Neutrophil (primary cell): ENCODE measurements around the gene RFTN1.

Experiments
- H3K27ac ChIP-seq: fragments of 200-600 bp; sonication (generic); 2 replicates; pipeline ENCODE4 v1.5.1; 2016; ENCODE audit warnings: mild to moderate bottlenecking, moderate library complexity
- H3K27me3 ChIP-seq: fragments of 200-600 bp; sonication (generic); 2 replicates; pipeline ENCODE4 v1.6.0; 2016; ENCODE audit warnings: mild to moderate bottlenecking
- H3K36me3 ChIP-seq: fragments of 200-600 bp; sonication (generic); 2 replicates; pipeline ENCODE4 v1.5.1; 2017
- H3K4me1 ChIP-seq, 2 experiments: fragments of 200-600 bp in 1 of 2; sonication (generic) in 1 of 2; 1 replicate in 1 of 2; 2 replicates in 1 of 2; pipeline versions ENCODE4 v1.5.1 to v1.6.1; 2013 to 2016; ENCODE audit warnings: low read depth in 1 of 2, low read length in 1 of 2, mild to moderate bottlenecking in 1 of 2, moderate library complexity in 1 of 2; ENCODE audit not compliant: control insufficient read depth in 1 of 2, insufficient read depth in 1 of 2
- H3K4me3 ChIP-seq, 2 experiments: fragments of 200-600 bp in 1 of 2; sonication (generic) in 1 of 2; 1 replicate in 1 of 2; 2 replicates in 1 of 2; pipeline ENCODE4 v1.5.1; 2013 to 2016; ENCODE audit warnings: low read depth in 1 of 2, low read length in 1 of 2, mild to moderate bottlenecking in 1 of 2, moderate library complexity in 1 of 2
- H3K9me3 ChIP-seq: fragments of 200-600 bp; sonication (generic); 2 replicates; pipeline ENCODE4 v1.5.1; 2016
- TF ChIP-seq, protein P1 (sequence below): fragments of 200-600 bp; sonication (generic); IDR thresholded peaks from 2 replicates; pipeline ENCODE4 v1.5.1; 2016; ENCODE audit warnings: antibody characterized with exemption

The RFTN1 gene

DNA sequence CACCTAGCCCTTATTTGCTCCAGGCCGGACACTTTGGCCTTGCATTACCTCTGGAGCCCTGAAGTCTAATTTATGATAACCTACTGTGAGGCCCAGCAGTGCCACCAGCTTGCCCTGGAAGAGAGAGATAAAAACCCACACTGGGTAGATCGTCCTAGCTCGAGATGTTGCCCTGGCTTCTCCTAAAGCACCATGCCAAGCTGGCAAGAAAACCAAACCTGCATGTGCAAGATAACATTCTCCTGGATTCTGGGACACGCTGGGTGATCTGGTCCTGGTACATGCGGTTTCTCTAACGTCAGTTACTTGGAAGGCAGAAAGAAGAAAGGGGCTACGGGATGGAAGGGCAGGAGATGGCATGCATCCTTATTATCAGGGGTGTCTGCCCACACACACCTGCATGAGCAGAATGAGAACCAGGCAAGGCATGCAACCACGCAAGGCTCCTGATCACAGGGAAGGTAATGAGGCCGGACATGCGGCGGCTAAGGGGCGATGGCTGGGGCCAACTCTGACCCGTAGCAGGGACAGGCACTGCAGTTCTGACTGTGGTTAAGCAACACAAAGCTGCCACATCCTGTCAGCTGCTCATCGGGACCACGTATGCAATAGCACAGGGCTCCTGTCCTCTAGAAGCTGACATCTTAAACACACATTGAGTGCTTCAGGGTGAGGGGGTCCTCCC is 175.5 kb downstream of the RFTN1 start:
- Histone ChIP-seq H3K36me3 (no peaks in the 10 kb centered on the region), H3K4me1 (peaks cover 17 to 23% of the 10 kb centered on the region in 2 experiments), H3K27ac (no peak overlapping the region), H3K4me3 (no peak overlapping the region), H3K27me3 (no peaks in the 10 kb centered on the region), H3K9me3 (no peaks in the 10 kb centered on the region)
- TF ChIP-seq, protein P1, sequence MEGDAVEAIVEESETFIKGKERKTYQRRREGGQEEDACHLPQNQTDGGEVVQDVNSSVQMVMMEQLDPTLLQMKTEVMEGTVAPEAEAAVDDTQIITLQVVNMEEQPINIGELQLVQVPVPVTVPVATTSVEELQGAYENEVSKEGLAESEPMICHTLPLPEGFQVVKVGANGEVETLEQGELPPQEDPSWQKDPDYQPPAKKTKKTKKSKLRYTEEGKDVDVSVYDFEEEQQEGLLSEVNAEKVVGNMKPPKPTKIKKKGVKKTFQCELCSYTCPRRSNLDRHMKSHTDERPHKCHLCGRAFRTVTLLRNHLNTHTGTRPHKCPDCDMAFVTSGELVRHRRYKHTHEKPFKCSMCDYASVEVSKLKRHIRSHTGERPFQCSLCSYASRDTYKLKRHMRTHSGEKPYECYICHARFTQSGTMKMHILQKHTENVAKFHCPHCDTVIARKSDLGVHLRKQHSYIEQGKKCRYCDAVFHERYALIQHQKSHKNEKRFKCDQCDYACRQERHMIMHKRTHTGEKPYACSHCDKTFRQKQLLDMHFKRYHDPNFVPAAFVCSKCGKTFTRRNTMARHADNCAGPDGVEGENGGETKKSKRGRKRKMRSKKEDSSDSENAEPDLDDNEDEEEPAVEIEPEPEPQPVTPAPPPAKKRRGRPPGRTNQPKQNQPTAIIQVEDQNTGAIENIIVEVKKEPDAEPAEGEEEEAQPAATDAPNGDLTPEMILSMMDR, result no peak

DNA sequence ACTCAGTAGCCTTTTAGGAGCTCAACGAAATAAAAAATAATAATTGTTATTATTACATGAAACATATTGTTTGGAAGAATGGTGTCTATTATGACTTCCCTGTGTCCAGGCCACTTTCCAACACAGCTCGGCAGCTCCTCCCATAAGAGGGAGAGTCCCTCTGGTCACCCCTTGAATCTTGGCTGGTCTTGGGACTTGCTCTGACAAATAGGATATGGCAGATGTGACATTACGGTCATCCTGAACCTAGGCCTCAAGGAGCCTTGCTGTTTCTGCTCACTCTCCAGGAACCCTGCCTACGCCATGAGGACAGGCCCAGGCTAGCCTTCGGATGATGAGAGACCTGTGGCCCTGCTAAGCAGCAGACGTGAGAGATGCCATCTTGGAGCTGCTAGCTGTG is 176.7 kb downstream of the RFTN1 start:
- peaks cover 17% of the 10 kb centered on the region in 2 experiments for H3K4me1 ChIP-seq
- no peaks in the 10 kb centered on the region for H3K36me3 ChIP-seq
- H3K4me3 ChIP-seq, result no peak overlapping the region
- TF ChIP-seq, protein P1, result no peak
- H3K9me3 ChIP-seq, result no peaks in the 10 kb centered on the region
- no peaks in the 10 kb centered on the region for H3K27me3 ChIP-seq
- no peak overlapping the region for H3K27ac ChIP-seq

DNA sequence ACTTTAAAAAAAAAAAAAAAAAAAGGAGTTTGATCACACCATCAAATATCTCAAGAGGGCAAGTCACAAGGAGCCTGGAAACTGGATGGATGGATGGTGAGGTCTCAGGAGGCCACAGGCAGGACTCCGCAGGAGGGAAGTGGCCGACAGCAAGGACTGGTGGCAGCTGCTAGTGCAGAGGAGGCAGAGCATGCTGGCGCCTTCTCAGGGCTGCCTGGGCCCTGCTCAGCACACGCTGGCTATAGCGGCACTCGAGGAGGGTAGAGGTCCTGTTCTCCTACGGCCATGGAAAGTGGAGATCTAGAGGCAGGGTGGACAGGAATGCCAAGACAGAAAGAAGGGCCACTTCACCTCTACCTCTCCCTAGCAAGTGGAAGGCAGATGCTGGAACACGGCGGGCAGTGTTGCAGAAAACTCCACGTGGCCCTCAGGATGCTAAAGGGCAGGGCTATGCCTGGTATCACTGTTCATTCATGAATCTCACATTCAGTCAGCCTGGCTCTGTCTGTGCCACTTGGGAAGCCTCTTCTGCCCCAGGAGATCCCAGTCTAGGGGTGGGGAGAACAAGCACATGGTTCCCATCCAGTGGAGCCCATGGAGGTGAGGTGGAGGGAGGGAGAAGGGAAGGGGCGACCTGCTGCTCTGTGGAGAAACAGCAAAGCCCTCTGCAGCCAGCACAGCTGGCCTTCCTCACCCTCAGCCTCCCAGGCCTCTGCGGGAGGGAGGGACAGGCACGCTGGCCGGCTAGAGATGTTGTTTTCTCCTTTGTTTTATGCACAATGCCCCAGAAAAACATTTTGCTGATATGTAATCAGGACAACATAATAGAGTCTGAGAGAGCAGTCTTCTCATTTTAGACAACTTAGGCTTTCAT is 177.5 kb downstream of the RFTN1 start:
- Histone ChIP-seq H3K27me3 (no peaks in the 10 kb centered on the region), H3K9me3 (no peaks in the 10 kb centered on the region), H3K27ac (no peak overlapping the region), H3K4me1 (peaks cover 17% of the 10 kb centered on the region in 2 experiments), H3K4me3 (no peak overlapping the region), H3K36me3 (no peaks in the 10 kb centered on the region)
- TF ChIP-seq, protein P1, result no peak

DNA sequence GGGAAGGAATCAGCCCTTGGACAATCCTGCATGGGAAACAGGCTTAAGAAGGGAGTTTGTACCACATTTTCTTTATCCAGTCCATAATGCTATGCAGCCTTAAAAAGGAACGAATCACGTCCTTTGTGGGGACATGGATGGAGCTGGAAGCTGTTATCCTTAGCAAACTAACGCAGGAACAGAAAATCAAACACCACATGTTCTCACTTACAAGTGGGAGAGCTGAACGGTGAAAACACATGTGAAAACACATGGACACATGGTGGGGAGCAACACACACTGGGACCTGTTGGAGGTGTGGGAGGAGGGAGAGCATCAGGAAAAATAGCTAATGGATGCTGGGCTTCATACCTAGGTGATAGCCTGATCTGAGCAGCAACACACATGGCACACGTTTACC is 178.2 kb downstream of the RFTN1 start:
- Histone ChIP-seq H3K27me3 (no peaks in the 10 kb centered on the region), H3K36me3 (no peaks in the 10 kb centered on the region), H3K9me3 (no peaks in the 10 kb centered on the region), H3K27ac (no peak overlapping the region), H3K4me3 (no peak overlapping the region), H3K4me1 (peaks cover 17% of the 10 kb centered on the region in 2 experiments)
- TF ChIP-seq, protein P1, result no peak

DNA sequence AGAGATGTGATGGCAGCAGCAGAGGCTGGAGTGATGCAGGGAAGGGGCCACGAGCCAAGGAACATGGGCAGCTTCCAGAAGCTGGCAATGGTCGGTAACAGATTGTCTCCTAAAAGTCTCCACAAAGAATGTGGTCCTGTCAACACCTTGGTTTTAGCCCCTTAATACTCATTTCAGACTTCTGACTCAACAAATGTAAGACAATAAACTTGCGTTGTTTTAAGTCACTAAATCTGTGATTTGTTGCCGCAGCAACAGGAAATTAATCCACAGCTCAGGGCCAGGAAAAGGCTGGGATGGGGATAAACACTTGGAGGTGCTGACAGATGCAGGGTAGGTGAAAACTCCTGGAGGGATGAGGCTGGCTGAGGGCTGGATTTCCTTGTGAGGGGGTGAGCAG is 178.6 kb downstream of the RFTN1 start:
- Histone ChIP-seq H3K4me1 (peaks cover 17% of the 10 kb centered on the region in 2 experiments), H3K4me3 (no peak overlapping the region), H3K9me3 (no peaks in the 10 kb centered on the region), H3K36me3 (no peaks in the 10 kb centered on the region), H3K27me3 (no peaks in the 10 kb centered on the region), H3K27ac (no peak overlapping the region)
- TF ChIP-seq, protein P1, result no peak
